SU-DHL-6 (cell line): ENCODE data around the gene ASAP2.

ENCODE experiments used
- EZH2phosphoT487 ChIP-seq: fragments of 200-600 bp; sonication (generic), shearing (Covaris generic); conservative IDR thresholded peaks from 2 replicates; pipeline ENCODE4 v1.6.1; 2018; ENCODE audit warnings: mild to moderate bottlenecking, antibody characterized with exemption, low read length, moderate library complexity, mixed read lengths
- TF ChIP-seq, protein P1 (sequence below): fragments of 200-600 bp; sonication (generic); IDR thresholded peaks from one replicate; pipeline ENCODE4 v1.5.1; 2017; ENCODE audit warnings: antibody characterized with exemption, mild to moderate bottlenecking, low read length, moderate library complexity; ENCODE audit not compliant: insufficient read depth, poor library complexity, severe bottlenecking

DNA sequence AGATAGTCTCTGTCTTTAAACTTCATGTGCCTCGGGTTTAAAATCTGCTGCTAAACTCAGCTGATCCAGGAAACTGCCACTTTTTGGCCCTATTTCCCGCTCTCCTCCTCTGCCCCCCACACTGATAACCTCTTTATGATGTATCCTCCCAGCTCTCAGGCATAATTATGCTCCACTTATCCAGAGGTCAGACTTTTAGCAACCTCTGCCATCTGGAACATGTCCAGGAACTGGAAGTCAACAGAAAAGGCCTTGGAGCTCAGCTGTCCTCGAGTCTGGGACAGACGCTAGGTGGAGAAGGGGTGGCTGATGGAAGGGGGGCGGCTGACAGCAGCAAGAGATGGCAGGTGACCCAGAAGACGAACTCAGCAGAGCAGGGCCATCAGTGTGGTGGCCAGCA lies 41.2 kb downstream of the ASAP2 start:
- TF ChIP-seq, protein P1, sequence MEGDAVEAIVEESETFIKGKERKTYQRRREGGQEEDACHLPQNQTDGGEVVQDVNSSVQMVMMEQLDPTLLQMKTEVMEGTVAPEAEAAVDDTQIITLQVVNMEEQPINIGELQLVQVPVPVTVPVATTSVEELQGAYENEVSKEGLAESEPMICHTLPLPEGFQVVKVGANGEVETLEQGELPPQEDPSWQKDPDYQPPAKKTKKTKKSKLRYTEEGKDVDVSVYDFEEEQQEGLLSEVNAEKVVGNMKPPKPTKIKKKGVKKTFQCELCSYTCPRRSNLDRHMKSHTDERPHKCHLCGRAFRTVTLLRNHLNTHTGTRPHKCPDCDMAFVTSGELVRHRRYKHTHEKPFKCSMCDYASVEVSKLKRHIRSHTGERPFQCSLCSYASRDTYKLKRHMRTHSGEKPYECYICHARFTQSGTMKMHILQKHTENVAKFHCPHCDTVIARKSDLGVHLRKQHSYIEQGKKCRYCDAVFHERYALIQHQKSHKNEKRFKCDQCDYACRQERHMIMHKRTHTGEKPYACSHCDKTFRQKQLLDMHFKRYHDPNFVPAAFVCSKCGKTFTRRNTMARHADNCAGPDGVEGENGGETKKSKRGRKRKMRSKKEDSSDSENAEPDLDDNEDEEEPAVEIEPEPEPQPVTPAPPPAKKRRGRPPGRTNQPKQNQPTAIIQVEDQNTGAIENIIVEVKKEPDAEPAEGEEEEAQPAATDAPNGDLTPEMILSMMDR, result no peak
- no peak for TF ChIP-seq EZH2phosphoT487
